PC-9 (cell line): ENCODE results near the gene GUCD1.

Experiments
- CTCF ChIP-seq: fragments of 200-600 bp; sonication (generic); conservative IDR thresholded peaks from 2 replicates; pipeline ENCODE4 v1.6.1; 2017; ENCODE audit warnings: mixed run types, antibody characterized with exemption, mild to moderate bottlenecking, moderate library complexity
- EZH2 ChIP-seq: fragments of 200-600 bp; sonication (generic); IDR thresholded peaks from 2 replicates; pipeline ENCODE4 v1.8.0; 2017; ENCODE audit warnings: antibody characterized with exemption, low read depth

GRCh38 chr22:24536089-24536488 lies 18.8 kb downstream of the GUCD1 start:
- TF ChIP-seq CTCF, result no peak
- TF ChIP-seq EZH2, result no peak
